GOT3 (cell line): ENCODE measurements around the gene PCIF1.
"Not testable (repeated sequence)": the region's sequence is repeated elsewhere in the genome, so short reads cannot be mapped to it uniquely, and the experiment has no call there.

Experiments
- DNase-seq: peaks from one replicate; lab custom pipeline; 2025; ENCODE audit warnings: mixed read lengths; lab: John Stamatoyannopoulos, UW

PCIF1 gene

GRCh38 chr20:45924391-45925261 is 9.9 kb upstream of the PCIF1 start:
- no peak for DNase-seq

- no peak for DNase-seq
These were observed 8.5 kb upstream of the PCIF1 start for GRCh38 chr20:45925821-45926506.

- DNase-seq = no peak
These were observed 7.8 kb upstream of the PCIF1 start for GRCh38 chr20:45926731-45927070.

- no peak for DNase-seq
These were observed 7.2 kb upstream of the PCIF1 start for GRCh38 chr20:45927071-45927878.

GRCh38 chr20:45931680-45932079 is 2.8 kb upstream of the PCIF1 start:
- not testable (repeated sequence) for DNase-seq

GRCh38 chr20:45933266-45934045 is 1.0 kb upstream of the PCIF1 start:
- peak; percentile 34 for DNase-seq

GRCh38 chr20:45934046-45934585 is 367 bp upstream of the PCIF1 start:
- DNase-seq = no peak

GRCh38 chr20:45935416-45936046 is 1.0 kb downstream of the PCIF1 start:
- no peak for DNase-seq

GRCh38 chr20:45937765-45938164 is 3.3 kb downstream of the PCIF1 start:
- no peak for DNase-seq

GRCh38 chr20:45938727-45939438 is 4.4 kb downstream of the PCIF1 start:
- DNase-seq = no peak

- DNase-seq = no peak
These were observed 5.6 kb downstream of the PCIF1 start for GRCh38 chr20:45940053-45940452.

- DNase-seq = no peak
These were observed 6.0 kb downstream of the PCIF1 start for GRCh38 chr20:45940469-45940868.

- no peak for DNase-seq
These were observed 9.1 kb downstream of the PCIF1 start for GRCh38 chr20:45943613-45944012.

- DNase-seq = no peak
These were observed 9.9 kb downstream of the PCIF1 start for GRCh38 chr20:45944151-45944964.

GRCh38 chr20:45944965-45945677 is 10.6 kb downstream of the PCIF1 start:
- DNase-seq = no peak

GRCh38 chr20:45945678-45946148 is 11.2 kb downstream of the PCIF1 start:
- no peak for DNase-seq

GRCh38 chr20:45946149-45946970 is 11.9 kb downstream of the PCIF1 start:
- peak; percentile 18 for DNase-seq
